NCI-H146 (cell line): ENCODE measurements around the gene TXNRD2.
A peak's percentile ranks its signal among the peaks of the same experiment; 100 is the strongest.
"Not testable (repeated sequence)": the region's sequence is repeated elsewhere in the genome, so short reads cannot be mapped to it uniquely, and the experiment has no call there.

ENCODE experiments used
- DNase-seq: peaks from one replicate; lab custom pipeline; 2025; lab: John Stamatoyannopoulos, UW

The TXNRD2 gene

GRCh38 chr22:19923914-19924513 lies 17.6 kb downstream of the TXNRD2 start:
- DNase-seq = no peak

GRCh38 chr22:19921544-19922081 lies 20.0 kb downstream of the TXNRD2 start:
- no peak for DNase-seq

- no peak for DNase-seq
Observed at GRCh38 chr22:19919701-19920363, 21.8 kb downstream of the TXNRD2 start.

- DNase-seq = no peak
Observed at GRCh38 chr22:19918332-19919106, 23.1 kb downstream of the TXNRD2 start.

GRCh38 chr22:19917389-19918138 lies 24.1 kb downstream of the TXNRD2 start:
- DNase-seq = no peak

GRCh38 chr22:19916941-19917340 lies 24.7 kb downstream of the TXNRD2 start:
- DNase-seq = no peak

GRCh38 chr22:19916006-19916405 lies 25.6 kb downstream of the TXNRD2 start:
- no peak for DNase-seq

GRCh38 chr22:19915287-19915954 lies 26.2 kb downstream of the TXNRD2 start:
- DNase-seq = no peak

GRCh38 chr22:19914201-19914943 lies 27.2 kb downstream of the TXNRD2 start:
- no peak for DNase-seq

GRCh38 chr22:19913337-19913936 lies 28.2 kb downstream of the TXNRD2 start:
- no peak for DNase-seq

- DNase-seq = no peak
Observed at GRCh38 chr22:19912271-19912999, 29.2 kb downstream of the TXNRD2 start.

GRCh38 chr22:19911540-19912270 lies 29.9 kb downstream of the TXNRD2 start:
- no peak for DNase-seq

- DNase-seq = no peak
Observed at GRCh38 chr22:19910180-19910744, 31.4 kb downstream of the TXNRD2 start.

- DNase-seq = peak; percentile 64
Observed at GRCh38 chr22:19909350-19910179, 32.1 kb downstream of the TXNRD2 start.

GRCh38 chr22:19907902-19908301 lies 33.7 kb downstream of the TXNRD2 start:
- DNase-seq = not testable (repeated sequence)

GRCh38 chr22:19906864-19907263 lies 34.8 kb downstream of the TXNRD2 start:
- not testable (repeated sequence) for DNase-seq

- DNase-seq = no peak
Observed at GRCh38 chr22:19905347-19906276, 36.0 kb downstream of the TXNRD2 start.
